Kasumi-1 (cell line): ENCODE data around the gene PAM16.

Experiments used
- DNase-seq, 2 experiments: peaks; one replicate each; lab custom pipeline; 2025; lab: John Stamatoyannopoulos, UW

Gene PAM16

GRCh38 chr16:4371357-4372000 lies 20.4 kb upstream of the PAM16 start, which contains the start of gene VASN:
Gene VASN, plus strand, starts transcription at chr16:4371848. Its CDS starts 9,030 bp downstream, at chr16:4380878.
- no peak for DNase-seq

GRCh38 chr16:4370570-4371356 lies 19.6 kb upstream of the PAM16 start:
- no peak for DNase-seq

- no peak for DNase-seq
Observed at GRCh38 chr16:4370151-4370550, 19.0 kb upstream of the PAM16 start.

GRCh38 chr16:4369007-4369733 lies 18.0 kb upstream of the PAM16 start:
- DNase-seq = no peak

GRCh38 chr16:4367393-4367856 lies 16.3 kb upstream of the PAM16 start:
- DNase-seq = no peak

- no peak for DNase-seq
Observed at GRCh38 chr16:4366016-4366415, 14.9 kb upstream of the PAM16 start.

- DNase-seq = no peak
Observed at GRCh38 chr16:4365615-4366014, 14.5 kb upstream of the PAM16 start.

- DNase-seq = no peak
Observed at GRCh38 chr16:4365014-4365406, 13.9 kb upstream of the PAM16 start.

GRCh38 chr16:4364196-4365013 lies 13.3 kb upstream of the PAM16 start:
- no peak for DNase-seq

- no peak for DNase-seq
Observed at GRCh38 chr16:4362476-4363135, 11.5 kb upstream of the PAM16 start.

GRCh38 chr16:4361944-4362311 lies 10.8 kb upstream of the PAM16 start:
- DNase-seq = no peak

GRCh38 chr16:4361033-4361943 lies 10.2 kb upstream of the PAM16 start:
- DNase-seq = no peak

GRCh38 chr16:4360538-4361021 lies 9.5 kb upstream of the PAM16 start:
- no peak for DNase-seq

GRCh38 chr16:4359914-4360313 lies 8.8 kb upstream of the PAM16 start:
- no peak for DNase-seq

- no peak for DNase-seq
Observed at GRCh38 chr16:4358831-4359561, 7.9 kb upstream of the PAM16 start.

GRCh38 chr16:4358236-4358635 lies 7.1 kb upstream of the PAM16 start:
- no peak for DNase-seq

GRCh38 chr16:4356820-4357219 lies 5.7 kb upstream of the PAM16 start:
- no peak for DNase-seq

- DNase-seq = no peak
Observed at GRCh38 chr16:4354512-4355409, 3.6 kb upstream of the PAM16 start.
